HG03103 (cell line): ENCODE data around the gene EDIL3.
A peak's percentile ranks its signal among the peaks of the same experiment; 100 is the strongest.

Experiments
- ATAC-seq: cut with Tn5 transposase; IDR thresholded peaks from one replicate; pipeline ENCODE4 v1.9.1; 2021; ENCODE audit warnings: low read depth; ENCODE audit not compliant: unreplicated experiment

The EDIL3 gene

DNA sequence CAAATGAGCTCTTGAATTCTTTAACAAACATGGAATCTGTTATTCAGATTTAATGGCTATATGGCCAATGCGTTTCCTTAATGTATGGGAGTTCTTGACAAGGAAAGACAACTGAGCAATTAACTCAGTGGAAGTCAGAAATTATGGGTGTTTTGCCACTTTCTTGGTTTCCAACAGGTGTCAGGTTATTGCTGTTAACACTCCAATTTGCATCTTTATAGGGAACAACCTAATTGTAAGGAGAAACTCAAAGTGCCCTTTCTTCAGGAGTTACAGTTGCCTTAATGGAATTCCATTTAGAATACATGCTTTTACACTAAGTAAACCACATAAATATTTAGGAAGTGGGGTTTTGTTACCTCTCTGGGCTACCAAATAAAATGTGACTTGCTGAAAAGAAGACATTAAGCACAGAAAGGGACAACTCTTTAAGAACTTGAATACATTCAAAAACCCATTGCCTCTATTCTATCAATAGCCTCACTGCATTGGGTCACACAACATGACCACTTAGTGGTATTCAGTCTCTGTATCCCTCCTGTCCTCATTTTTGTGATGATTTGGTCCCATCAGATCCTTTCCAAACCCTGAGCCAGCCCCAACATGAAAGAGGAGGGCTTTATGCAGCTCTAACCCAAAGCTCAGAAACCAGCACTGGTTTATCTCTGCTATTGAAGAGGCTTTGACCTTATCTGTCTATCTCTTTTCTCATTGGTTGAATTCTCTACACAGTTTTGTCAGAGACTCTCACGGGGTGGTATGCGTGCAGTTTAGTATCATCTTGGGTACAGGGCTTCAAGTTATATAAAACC is 118.7 kb downstream of the EDIL3 start:
- no peak for ATAC-seq

DNA sequence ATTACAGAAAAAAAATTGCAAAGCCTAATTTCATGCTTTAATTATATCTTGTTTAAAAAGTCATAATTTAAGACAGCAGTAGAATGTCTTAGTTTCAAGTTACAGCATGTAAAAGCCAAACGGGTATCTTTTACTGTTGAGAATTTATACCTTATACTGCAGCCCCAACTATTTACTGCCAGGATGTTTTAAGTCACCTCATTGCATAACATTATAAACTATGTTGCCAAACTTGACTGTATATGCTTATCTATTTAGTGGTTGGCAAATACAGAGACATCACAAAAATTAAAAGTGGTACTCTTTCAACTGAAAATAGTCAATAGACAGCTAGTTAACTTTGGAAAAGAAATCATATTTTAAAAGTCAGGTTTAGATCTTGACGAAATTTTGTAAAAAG is 119.5 kb downstream of the EDIL3 start:
- no peak for ATAC-seq

DNA sequence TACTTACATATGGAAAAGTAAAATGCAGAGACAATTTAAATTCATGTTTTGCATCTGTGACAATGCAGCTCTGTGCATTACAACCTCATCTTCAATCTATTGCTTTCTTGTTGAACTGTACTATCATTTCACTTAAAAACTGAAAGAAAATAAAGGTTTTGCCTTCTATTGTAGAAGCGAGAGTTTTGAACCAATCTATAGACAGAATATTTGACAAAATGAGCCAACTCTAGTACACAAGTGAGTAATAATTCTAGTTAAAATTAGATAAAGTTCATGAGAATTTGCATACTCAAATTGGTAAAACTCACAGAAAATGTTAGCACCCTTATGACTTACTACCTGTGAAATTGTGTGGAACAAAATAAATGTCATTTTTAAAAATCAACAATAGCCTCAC is 123.7 kb downstream of the EDIL3 start:
- ATAC-seq, result peak; percentile 44

DNA sequence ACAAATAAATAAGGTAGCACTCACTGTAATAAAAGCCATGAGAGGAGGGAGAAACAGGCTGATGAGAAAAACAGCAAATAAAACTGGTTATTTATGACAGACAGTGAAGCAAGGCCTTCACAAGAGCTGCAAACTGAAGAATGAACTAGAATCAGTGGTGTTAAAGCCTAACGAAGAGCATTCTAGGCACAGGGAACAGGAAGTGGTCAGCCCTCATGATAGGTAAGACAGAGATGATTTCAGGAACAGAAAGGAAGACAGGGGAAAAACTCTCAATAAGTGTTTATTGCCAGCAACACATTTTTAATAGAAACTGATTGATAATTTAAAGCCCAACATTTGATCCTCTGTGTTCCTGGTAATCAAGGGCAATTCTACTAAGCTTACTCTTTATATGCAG is 124.5 kb downstream of the EDIL3 start:
- peak; percentile 61 for ATAC-seq

DNA sequence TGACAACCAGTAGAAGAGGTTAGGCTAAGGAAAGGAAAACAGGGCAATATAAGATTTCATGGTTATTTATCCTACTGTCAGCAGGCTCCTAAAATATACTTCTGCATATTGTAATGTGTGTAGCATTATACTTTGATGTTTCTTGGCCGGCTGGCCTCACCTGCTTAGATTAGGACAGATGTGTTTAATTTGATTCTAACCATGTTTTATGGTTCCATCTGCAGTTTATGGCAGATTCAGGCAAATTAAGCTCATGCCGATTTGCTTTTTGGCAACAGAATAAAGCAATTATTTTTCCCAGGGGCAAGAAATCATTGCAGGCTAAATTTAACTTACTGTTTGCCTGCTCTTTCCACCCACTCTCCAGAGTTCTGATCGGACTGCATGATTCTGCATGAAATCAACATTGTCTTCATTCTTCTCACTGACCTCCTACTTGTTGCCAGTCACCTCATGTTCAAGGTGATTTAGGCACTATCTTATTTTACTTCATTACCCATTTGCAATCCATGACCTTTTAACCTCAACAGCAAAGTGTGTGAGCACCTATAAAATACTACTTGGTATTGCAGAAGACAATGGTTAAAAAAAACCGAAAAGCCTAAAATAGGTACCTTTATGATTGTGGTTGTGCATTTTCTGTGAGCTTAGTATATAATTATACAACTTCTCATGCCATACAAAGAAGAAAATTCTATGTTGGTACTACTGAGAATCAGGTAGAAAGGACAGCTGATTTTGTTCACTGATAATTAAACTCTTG is 125.2 kb downstream of the EDIL3 start:
- no peak for ATAC-seq

DNA sequence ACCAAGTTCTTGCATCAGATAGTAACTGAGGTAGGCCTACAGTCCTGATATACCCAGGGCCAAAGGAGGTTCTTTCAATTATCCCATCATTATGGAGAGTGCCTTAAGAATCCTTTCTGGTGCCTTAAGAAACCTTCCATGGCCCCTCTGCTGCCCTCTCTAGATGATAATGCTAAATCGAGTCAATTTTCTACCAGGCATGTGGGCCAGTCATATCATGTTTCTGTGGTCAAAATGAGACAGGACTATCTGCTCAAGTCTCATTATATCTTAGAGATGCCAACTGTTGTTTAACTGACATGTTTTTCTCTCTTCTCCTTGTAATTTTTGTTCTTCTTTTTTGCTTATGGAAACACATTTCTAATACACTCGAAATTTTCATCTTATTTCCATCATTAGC is 127.6 kb downstream of the EDIL3 start:
- no peak for ATAC-seq

DNA sequence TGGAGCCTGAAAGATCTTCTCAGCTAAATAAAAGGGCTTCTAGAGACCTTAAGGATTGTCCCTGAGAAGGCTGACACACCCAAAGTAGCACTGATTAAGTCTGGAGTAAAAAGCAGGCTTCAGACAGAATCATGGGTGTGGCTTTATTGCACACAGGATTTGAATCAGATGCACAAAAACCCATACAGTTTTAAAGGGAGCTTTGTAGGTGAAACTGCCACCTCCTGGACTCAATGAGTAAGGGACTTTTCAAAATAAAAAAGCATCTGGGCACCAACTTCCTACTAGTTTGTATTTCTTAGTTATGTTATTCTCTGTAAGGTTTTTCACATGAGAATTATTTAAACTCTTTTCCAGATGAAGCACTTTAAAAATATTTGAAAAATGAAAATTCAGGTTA is 129.4 kb downstream of the EDIL3 start:
- no peak for ATAC-seq

DNA sequence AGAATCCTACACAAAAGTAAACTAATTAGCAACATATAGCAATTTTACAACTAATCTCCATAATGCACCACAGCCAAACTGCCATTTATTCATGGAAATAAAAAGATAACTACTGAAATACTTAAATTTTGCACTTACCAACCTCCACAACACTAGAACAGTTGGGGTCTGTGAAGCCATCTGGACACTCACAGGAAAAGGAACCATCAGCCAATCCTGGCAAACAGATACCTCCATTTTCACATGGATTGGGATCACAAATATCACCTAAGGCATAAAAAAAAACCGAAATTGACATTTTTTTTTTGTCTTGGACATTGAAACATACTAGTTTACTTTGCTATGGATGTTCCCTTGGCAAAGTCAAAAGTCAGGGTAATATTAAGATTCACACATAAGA is 130.7 kb downstream of the EDIL3 start:
- no peak for ATAC-seq

DNA sequence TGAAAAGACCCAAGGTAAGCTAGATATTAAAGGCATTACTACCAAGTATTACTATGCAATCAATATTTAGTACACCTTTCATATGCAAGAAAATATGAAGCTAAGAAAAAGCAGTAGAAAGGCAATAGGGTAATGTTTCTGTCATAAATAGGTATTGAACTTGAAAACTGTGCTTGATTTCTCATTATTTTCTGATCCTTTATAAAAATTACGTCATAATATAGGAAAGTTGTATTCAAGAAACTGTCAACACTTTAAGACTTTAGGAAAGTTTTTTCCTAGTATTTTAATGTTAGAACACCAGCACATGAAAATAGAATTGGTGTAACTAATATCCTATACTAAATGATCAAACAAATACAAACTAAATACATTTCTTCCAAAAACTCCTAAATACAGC is 133.2 kb downstream of the EDIL3 start:
- no peak for ATAC-seq

DNA sequence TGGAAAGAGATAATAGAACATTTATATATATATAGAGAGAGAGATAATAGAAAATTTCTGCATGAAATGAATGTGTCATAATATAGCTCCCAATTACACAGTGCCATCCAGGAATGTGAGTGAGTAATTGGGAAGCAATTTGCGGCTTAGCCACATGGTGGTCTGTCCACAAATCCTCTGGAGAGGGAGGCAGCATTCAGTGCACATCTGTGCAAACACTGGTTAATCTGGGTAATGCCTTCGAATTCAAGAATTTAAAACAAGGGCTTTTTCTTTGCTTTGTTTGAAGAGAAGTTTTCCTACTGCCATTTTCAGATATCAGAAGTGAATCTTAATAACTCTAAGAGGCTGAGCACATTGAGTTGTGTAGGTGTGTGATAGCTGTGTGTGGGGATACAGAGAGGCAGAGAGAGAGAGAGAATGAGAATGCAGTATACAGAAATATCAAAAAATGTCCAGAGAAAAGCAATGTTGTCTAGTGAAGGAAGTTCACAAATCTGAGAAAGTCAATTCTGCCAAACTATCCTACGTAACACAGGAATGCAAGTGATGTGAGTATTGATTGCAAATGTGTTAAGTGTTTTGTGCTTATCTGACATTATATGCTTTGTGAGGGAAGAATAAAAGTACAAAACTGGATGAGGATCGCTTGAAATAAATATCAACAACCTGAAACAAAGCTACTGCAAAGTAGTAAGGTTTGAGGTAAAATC is 134.6 kb downstream of the EDIL3 start:
- no peak for ATAC-seq

DNA sequence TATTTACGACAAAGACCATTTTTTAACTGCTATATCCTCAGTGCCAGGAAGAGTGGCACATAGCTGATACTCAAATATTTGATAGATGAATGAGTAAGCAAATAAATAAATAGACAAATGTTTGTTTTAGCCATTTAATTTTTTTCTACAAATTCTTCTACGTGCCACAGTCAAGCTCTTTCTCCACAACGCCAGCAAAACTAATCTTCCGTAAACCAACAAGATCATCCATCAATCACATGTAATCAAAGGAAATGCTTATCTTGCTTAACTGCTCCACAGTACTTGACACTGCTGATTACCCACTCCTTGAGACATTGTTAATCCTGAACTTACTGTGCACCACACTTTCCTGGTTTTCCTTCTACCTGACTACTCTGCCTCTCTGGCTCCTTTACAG is 136.7 kb downstream of the EDIL3 start:
- no peak for ATAC-seq

DNA sequence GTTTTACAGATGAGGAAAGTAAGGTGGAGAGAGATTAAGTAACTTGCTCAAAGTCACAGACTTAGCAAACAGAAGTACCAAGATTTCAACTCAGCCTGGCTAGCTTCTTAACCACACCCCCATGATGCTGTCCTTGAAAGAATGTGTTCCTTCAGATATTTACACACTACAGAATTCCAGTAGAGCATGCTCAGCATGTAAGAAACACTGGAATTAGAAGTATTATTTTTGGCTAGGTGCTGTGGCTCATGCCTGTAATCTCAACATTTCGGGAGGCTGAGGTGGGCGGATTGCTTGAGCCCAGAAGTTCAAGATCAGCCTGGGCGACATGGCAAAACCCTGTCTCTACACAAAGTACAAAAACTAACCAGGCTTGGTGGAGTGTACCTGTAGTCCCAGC is 142.4 kb downstream of the EDIL3 start:
- ATAC-seq, result no peak

DNA sequence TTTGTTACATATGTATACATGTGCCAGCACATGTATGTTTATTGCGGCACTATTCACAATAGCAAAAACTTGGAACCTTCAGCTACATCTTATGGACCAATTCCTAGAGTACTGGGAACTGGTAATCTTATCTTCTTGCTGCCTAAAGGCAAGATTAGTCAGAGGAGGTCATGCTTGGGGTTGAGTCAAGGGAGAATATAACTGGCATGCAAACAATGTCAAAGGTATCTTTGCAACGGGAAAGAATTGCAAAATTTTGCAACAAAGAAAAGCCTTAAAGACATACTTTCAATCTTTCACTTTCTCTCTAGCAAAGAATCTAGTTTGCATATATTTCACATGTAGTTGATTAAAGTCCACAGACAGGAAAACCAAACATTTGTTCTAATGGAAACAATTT is 145.2 kb downstream of the EDIL3 start:
- no peak for ATAC-seq

DNA sequence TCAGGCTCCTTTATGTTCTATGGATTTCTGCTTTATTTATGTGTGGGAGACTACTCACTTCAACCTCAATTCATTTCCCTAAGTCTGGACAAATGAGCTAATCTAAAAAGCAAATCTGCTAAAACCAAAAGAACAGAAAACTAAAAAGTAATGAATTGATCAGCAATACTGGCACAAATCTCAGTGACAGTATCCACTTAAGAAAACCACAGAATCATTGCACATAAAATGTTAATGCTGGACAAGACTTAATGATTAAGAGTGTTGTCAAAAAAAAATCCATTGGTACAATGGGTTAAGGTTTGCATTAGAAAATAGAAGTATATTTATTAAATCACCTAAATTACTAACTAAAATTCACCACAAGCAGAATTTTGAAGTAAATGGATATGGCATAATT is 147.6 kb downstream of the EDIL3 start:
- ATAC-seq, result no peak

DNA sequence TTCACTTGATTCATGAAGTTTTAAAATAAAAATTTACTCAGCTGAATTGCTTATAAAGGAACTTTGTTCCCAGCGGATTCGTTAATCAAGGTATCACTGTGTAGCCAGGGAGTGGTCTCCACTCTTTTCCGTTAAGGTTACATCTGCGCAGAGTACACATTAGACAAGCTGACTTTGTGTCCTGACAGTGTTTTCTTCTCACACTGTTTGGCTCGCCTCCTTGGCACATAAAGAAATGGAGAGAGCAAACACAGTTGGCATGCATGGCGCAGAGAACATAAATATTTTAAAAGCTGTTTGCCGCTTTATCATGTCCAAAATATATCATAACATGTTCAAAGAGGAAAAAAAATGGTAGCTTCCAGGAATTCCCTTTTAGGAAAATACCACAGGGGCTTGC is 153.2 kb downstream of the EDIL3 start:
- no peak for ATAC-seq

DNA sequence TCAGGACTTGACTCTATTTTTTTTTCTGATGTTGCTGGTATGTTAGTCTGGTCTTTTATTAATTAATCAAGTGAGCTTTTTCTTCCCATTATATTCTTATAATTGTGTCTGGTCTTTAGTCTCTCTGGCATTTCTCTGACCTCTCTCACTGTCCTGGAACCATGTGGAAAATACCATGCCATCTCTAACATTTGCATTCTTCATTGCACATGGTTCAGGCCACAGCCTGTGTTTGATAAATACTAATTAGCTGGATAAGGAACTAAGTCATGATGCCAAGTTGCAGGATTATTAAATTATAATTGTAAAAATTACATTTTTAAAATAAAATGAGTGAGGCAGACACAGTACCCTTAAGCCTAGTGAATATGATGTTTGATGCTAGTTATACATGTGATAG is 155.6 kb downstream of the EDIL3 start:
- no peak for ATAC-seq

DNA sequence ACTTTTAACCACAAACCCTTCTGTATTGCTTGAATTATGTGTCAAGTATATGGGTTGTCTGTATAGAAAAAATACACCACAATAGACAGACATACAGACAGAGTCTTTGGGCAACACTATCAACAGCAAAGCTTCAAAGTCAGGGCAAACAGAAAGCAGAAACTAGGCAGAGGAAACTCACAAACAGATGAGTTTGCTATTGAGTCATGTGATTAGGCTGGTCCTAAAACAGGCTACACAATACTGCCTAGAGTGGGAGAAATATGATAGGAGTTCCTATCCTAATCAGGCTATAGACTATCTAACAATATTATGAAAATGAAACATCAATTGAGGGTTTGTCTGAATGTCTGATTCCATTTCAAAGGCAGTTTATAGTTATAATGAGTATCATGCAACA is 156.4 kb downstream of the EDIL3 start:
- ATAC-seq, result no peak

DNA sequence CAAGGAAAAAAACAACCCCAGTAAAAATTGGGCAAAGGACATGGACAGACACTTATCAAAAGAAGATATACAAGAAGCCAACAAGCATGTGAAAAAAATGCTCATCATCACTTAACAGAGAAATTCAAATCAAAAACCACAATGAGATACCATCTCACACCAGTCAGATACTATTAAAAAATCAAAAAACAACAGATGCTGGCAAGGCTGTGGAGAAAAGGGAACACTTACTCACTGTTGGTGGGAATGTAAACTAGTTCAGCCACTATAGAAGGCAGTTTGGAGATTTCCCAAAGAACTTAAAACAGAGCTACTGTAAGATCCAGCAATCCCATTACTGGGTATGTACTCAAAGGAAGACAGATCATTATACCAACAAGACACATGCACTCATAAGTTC is 157.4 kb downstream of the EDIL3 start:
- ATAC-seq, result no peak

DNA sequence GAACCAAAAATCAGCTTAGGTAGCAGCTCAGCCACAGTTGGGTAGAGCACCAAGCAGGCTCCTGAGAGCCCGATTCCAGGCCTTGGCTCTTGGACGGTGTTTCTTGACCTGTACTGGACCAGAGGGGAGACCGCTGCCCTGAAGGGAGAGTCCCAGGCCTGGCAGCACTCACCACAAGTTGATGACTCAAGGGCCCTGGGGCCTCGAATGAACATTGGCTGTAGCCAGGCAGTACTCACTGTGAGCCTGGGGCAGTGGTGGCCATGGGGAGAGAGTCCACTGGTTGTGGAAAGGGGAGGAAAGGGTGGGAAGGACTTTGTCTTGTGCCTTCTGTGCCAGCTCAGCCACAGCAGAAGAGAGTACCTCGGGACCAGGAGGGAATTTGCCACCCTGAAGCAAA is 166.1 kb downstream of the EDIL3 start:
- ATAC-seq, result no peak

DNA sequence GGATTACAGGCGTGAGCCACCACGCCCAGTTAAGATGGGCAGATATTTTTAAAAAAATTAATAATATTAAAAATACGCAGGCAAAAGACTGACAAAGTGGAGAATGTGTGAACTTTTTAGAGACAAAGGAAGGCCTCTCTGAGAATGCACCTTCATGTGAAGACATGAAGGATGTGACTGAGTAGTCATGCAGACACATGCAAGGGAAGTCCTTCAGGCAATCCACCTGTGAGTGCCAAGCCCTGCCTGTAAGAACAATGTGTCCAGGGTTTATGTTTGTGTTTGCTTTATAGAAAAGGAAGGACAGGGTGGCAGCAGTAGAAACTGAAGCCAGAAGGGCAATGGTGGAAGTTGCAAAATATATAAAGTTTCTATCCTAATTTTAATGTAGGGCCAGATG is 169.2 kb downstream of the EDIL3 start:
- no peak for ATAC-seq

DNA sequence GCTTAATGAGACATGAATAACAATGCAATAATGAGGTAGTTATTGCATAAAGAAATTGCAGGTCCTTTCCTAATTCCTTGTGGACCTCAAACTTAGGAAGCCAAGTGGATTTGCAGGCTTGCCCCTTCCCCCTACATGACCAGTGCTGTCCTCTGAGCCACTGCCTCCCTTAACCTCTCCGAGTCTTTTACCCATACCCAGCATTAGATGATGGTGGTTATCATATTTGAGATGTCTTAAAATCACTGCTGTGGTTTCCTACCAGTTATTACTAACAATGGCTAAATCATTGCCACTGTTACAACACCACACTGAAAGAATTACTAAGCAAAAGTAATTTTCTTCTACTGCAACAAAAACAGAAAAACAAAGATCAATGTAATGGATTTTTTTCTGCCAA is 170.8 kb downstream of the EDIL3 start:
- no peak for ATAC-seq

DNA sequence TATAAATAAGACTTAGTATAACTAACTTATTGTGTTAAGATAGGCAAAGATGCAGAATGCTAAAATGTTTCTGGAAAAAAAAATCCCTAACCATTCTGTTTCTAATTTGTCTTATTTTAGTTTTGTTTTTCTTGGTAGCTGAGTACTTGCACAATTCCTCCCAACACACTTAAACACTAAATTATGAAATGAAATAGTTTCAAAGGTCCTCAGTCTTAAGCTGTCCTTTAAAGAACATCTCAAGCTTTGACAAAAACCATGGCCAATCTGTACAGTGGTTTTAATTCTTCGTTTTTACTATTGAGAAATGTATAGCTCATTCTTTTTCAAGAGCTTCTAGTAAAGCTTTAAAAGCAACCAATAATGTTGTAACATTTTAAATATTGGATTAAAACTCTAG is 171.5 kb downstream of the EDIL3 start:
- no peak for ATAC-seq
